K562 (cell line): ENCODE results near the gene PDE4A. TPM values are rescaled to one million over a fixed set of nuclear protein-coding genes. Genes with fewer than 3 reads are reported as not detected.

ENCODE experiments used
- CCNT2 ChIP-seq: IDR thresholded peaks from 2 replicates; pipeline ENCODE4 v1.6.1; 2011; ENCODE audit warnings: borderline replicate concordance, low read depth, mild to moderate bottlenecking, moderate library complexity, mixed read lengths, low read length; ENCODE audit not compliant: insufficient read length; ENCODE audit errors: extremely low read depth
- E2F1 ChIP-seq: sonication (generic); formaldehyde crosslinking; IDR thresholded peaks from 2 replicates; pipeline ENCODE4 v1.8.1; 2023; ENCODE audit warnings: mild to moderate bottlenecking, missing genetic modification reagents, moderate library complexity
- ETS1 ChIP-seq: conservative IDR thresholded peaks from 2 replicates; pipeline ENCODE4 v1.6.1; 2011; ENCODE audit warnings: low read depth, mild to moderate bottlenecking, low read length; ENCODE audit not compliant: control insufficient read depth
- ETV6 ChIP-seq, 3 experiments: fragments of 150-350 bp in 1 of 3; sonication (generic) in 1 of 3; formaldehyde crosslinking in 1 of 3; IDR thresholded peaks; 2 replicates each; pipeline versions ENCODE4 v1.6.1 to v1.8.0; 2014 to 2022; ENCODE audit warnings: borderline replicate concordance in 2 of 3, low read depth in 2 of 3, antibody characterized with exemption in 1 of 3, low read length in 1 of 3, mild to moderate bottlenecking in 1 of 3, missing genetic modification reagents in 1 of 3
- HMGXB4 ChIP-seq: sonication (generic); formaldehyde crosslinking; IDR thresholded peaks from 2 replicates; pipeline ENCODE4 v1.8.1; 2023; ENCODE audit warnings: mild to moderate bottlenecking, missing genetic modification reagents
- NONO ChIP-seq, 2 experiments: fragments of 200-400 bp in 1 of 2; fragments of 450-650 bp in 1 of 2; formaldehyde crosslinking in 1 of 2; IDR thresholded peaks; 2 replicates each; pipeline ENCODE4 v1.6.1; 2017; ENCODE audit warnings: low read depth in 2 of 2, mild to moderate bottlenecking in 2 of 2, moderate library complexity in 2 of 2, low read length in 1 of 2
- POLR2AphosphoS5 ChIP-seq: IDR thresholded peaks from 2 replicates; pipeline ENCODE4 v1.6.1; 2011; ENCODE audit warnings: mild to moderate bottlenecking, low read depth, low read length, moderate library complexity; ENCODE audit not compliant: control insufficient read depth, insufficient read depth
- RBBP5 ChIP-seq: fragments of 200-600 bp; sonication (generic); IDR thresholded peaks from 2 replicates; pipeline ENCODE4 v1.6.1; 2012; ENCODE audit warnings: borderline replicate concordance, mild to moderate bottlenecking, low read length, control low read depth, inconsistent platforms; ENCODE audit not compliant: insufficient read depth, poor library complexity, severe bottlenecking
- ZBTB33 ChIP-seq: sonication (generic); formaldehyde crosslinking; IDR thresholded peaks from 2 replicates; pipeline ENCODE4 v1.8.1; 2023; ENCODE audit warnings: mild to moderate bottlenecking, missing genetic modification reagents
- ZBTB7A ChIP-seq: IDR thresholded peaks from 2 replicates; pipeline ENCODE4 v1.6.1; 2011; ENCODE audit warnings: low read depth, mild to moderate bottlenecking, low read length, moderate library complexity, borderline replicate concordance; ENCODE audit not compliant: control insufficient read depth
- ZKSCAN8 ChIP-seq: fragments of 200-800 bp; sonication (Bioruptor generic); IDR thresholded peaks from 2 replicates; pipeline ENCODE4 v1.6.1; 2016; ENCODE audit warnings: missing genetic modification characterization, missing compliant biosample characterization
- ZNF57 ChIP-seq: fragments of 450-650 bp; formaldehyde crosslinking; IDR thresholded peaks from 2 replicates; pipeline ENCODE4 v1.4.0; 2020; ENCODE audit warnings: mild to moderate bottlenecking, moderate library complexity
- ZNF639 ChIP-seq, 2 experiments: fragments of 200-800 bp in 1 of 2; sonication (Bioruptor generic) in 1 of 2; sonication (generic) in 1 of 2; formaldehyde crosslinking in 1 of 2; IDR thresholded peaks in 1 of 2; conservative IDR thresholded peaks in 1 of 2; 2 replicates each; pipeline versions ENCODE4 v1.5.0 to v1.6.1; 2016 to 2020; ENCODE audit warnings: missing compliant biosample characterization in 1 of 2, missing genetic modification characterization in 1 of 2, missing genetic modification reagents in 1 of 2
- polyA plus RNA-seq, 8 experiments: library from polyadenylated mRNA; depleted of rRNA in 4 of 8; stranded (reverse) in 5 of 8; unstranded in 3 of 8; fragments of >200 nt; fragmentation: Nextera tagmentation in 2 of 8; fragmentation: Illumina TruSeq in 1 of 8; extraction: Ambion mirVana in 2 of 8; extraction: Trizol in 1 of 8; gene quantifications; 2 replicates each; pipeline versions ENCODE4 v1.2.1 to v1.2.3, GENCODE V29; 2011 to 2014; ENCODE audit warnings: inconsistent platforms in 1 of 8, missing spikeins in 1 of 8
- total RNA-seq, 7 experiments: library from RNA; depleted of rRNA in 6 of 7; stranded (reverse); fragments of >200 nt in 6 of 7; fragmentation: Illumina TruSeq in 2 of 7; extraction: Trizol in 2 of 7; gene quantifications; 2 replicates each; pipeline versions ENCODE4 v1.2.1 to v1.2.3, GENCODE V29; 2011 to 2021; ENCODE audit warnings: low replicate concordance in 1 of 7

The PDE4A gene
- total and polyA plus RNA-seq, 9 of the 15 experiments (the other 6 are each of a cell fraction or from before 2014, with no cell fraction given), result 0.66 to 26.9 (median 4.6) TPM

- TF ChIP-seq ZNF639 (CRISPR knock-in tag; conservative IDR thresholded peaks at IDR 0.05 in 1 of 2, IDR thresholded peaks at IDR 0.05 in 1 of 2) (peak in 1 of 2 experiments; percentile 70; a peak in 2 of 4 replicates), CCNT2 (no peak), ZBTB7A (peak; percentile 11; the same call in 1 of the 2 replicates), HMGXB4 (CRISPR knock-in tag) (0 out of 2 replicates have a peak, but pooled peaks have one; percentile 29), ZKSCAN8 (CRISPR knock-in tag) (peak; percentile 78; the same call in 1 of the 2 replicates), ETS1 (0 out of 2 replicates have a peak, but pooled peaks have one; percentile 20), NONO (IDR thresholded peaks at IDR 0.05; ENCODE audit: low read depth in 2 of 2, low read length in 1 of 2) (0 out of 4 replicates have a peak, but pooled peaks of 1 of the 2 experiments have one; percentile 21), POLR2AphosphoS5 (0 out of 2 replicates have a peak, but pooled peaks have one; percentile 24), ZNF57 (CRISPR knock-in tag) (no peak), ETV6 (IDR thresholded peaks at IDR 0.05; ENCODE audit: borderline replicate concordance in 1 of 2, low read depth in 2 of 2, low read length in 1 of 2) (no peak), ETV6 (CRISPR knock-in tag; IDR thresholded peaks at IDR 0.05; ENCODE audit: borderline replicate concordance) (peak; percentile 25; the same call in 1 of the 2 replicates), RBBP5 (peak; percentile 56), ZBTB33 (CRISPR knock-in tag) (peak; percentile 72), E2F1 (CRISPR knock-in tag) (0 out of 2 replicates have a peak, but pooled peaks have one; percentile 83)
Observed at GRCh38 chr19:10503002-10503789, 82.9 kb downstream of the PDE4A start, which contains the start of gene KEAP1 (continued).
